Brain microvascular endothelial cell (primary cell): ENCODE data around the gene PRKCH.

Experiments used
- DNase-seq: peaks from one replicate; pipeline ENCODE4 v3.0.0-alpha.2; 2020
- H3K27ac ChIP-seq: fragments of 250-450 bp; sonication (Bioruptor Pico); 2 replicates; pipeline ENCODE4 v1.5.1; 2020; ENCODE audit warnings: mild to moderate bottlenecking, moderate library complexity
- H3K27me3 ChIP-seq: fragments of 250-450 bp; sonication (Bioruptor Pico); replicated peaks from 2 replicates; pipeline ENCODE4 v1.5.1; 2020; ENCODE audit warnings: mild to moderate bottlenecking
- H3K36me3 ChIP-seq: fragments of 250-450 bp; sonication (Bioruptor Pico); replicated peaks from 2 replicates; pipeline ENCODE4 v1.5.1; 2020; ENCODE audit warnings: mild to moderate bottlenecking
- H3K4me3 ChIP-seq: 2 replicates; pipeline ENCODE4 v1.5.1; 2011; ENCODE audit warnings: low read depth, mild to moderate bottlenecking, control low read depth, low read length, moderate library complexity
- CTCF ChIP-seq: IDR thresholded peaks from 2 replicates; pipeline ENCODE4 v1.5.1; 2011; ENCODE audit warnings: low read depth, mild to moderate bottlenecking, moderate library complexity, low read length, control low read depth, inconsistent platforms; ENCODE audit errors: missing control alignments
- in situ Hi-C: cut with HindIII; loops from 2 replicates; pipeline ENCODE4 v1.10.0; 2017; ENCODE audit warnings: low sequenced_read_pairs, low pct_ligation_motif_present

PRKCH gene

GRCh38 chr14:61539631-61540030 lies 218.3 kb downstream of the PRKCH start:
- Histone ChIP-seq H3K4me3 (no peak overlapping the region), H3K27me3 (no peaks in the 10 kb centered on the region), H3K36me3 (no peaks in the 10 kb centered on the region), H3K27ac (no peak overlapping the region)
- in situ Hi-C loops, result no loop called here
- no peak for DNase-seq
- TF ChIP-seq CTCF, result no peak

- H3K36me3 ChIP-seq, result no peaks in the 10 kb centered on the region
- no peak for DNase-seq
- H3K4me3 ChIP-seq, result no peak overlapping the region
- no peak for TF ChIP-seq CTCF
- in situ Hi-C loops, result no loop called here
- H3K27ac ChIP-seq, result no peak overlapping the region
- H3K27me3 ChIP-seq, result no peaks in the 10 kb centered on the region
Measured at GRCh38 chr14:61540931-61541330, 219.6 kb downstream of the PRKCH start.

- no peaks in the 10 kb centered on the region for H3K27me3 ChIP-seq
- no peaks in the 10 kb centered on the region for H3K36me3 ChIP-seq
- no peak for DNase-seq
- no peak overlapping the region for H3K27ac ChIP-seq
- in situ Hi-C loops, result no loop called here
- H3K4me3 ChIP-seq, result no peak overlapping the region
- no peak for TF ChIP-seq CTCF
Measured at GRCh38 chr14:61542848-61543790, 221.7 kb downstream of the PRKCH start.

GRCh38 chr14:61543946-61544345 lies 222.6 kb downstream of the PRKCH start:
- in situ Hi-C loops, result no loop called here
- Histone ChIP-seq H3K4me3 (no peak overlapping the region), H3K36me3 (no peaks in the 10 kb centered on the region), H3K27me3 (no peaks in the 10 kb centered on the region), H3K27ac (no peak overlapping the region)
- no peak for TF ChIP-seq CTCF
- no peak for DNase-seq

- in situ Hi-C loops, result no loop called here
- DNase-seq, result no peak
- no peak overlapping the region for H3K27ac ChIP-seq
- no peaks in the 10 kb centered on the region for H3K36me3 ChIP-seq
- no peak for TF ChIP-seq CTCF
- no peak overlapping the region for H3K4me3 ChIP-seq
- H3K27me3 ChIP-seq, result no peaks in the 10 kb centered on the region
Measured at GRCh38 chr14:61544448-61545330, 223.3 kb downstream of the PRKCH start.
